ENCODE results near the gene DNAJA2. TPM values are rescaled to one million over a fixed set of nuclear protein-coding genes. Genes with fewer than 3 reads are reported as not detected.
"Not testable (repeated sequence)": the region's sequence is repeated elsewhere in the genome, so short reads cannot be mapped to it uniquely, and the experiment has no call there.

The DNAJA2 gene
- total RNA-seq, 1 donor from 2014 or later = 65.3 TPM

GRCh38 chr16:46954562-46954961 is 18.9 kb downstream of the DNAJA2 start:
- no peak for DNase-seq (ENCODE audit: low read depth, low spot score)
- peaks cover 9% of the 10 kb centered on the region for H3K36me3 Mint-ChIP-seq (ENCODE audit: low read depth)
- no peak overlapping the region for H3K27ac Mint-ChIP-seq (ENCODE audit: unreplicated experiment)
- H3K27me3 Mint-ChIP-seq (ENCODE audit: low read depth) = no peaks in the 10 kb centered on the region
- no peaks in the 10 kb centered on the region for H3K9me3 Mint-ChIP-seq
- no peaks in the 10 kb centered on the region for H3K4me1 Mint-ChIP-seq
- no peak for TF ChIP-seq CTCF (conservative IDR thresholded peaks at IDR 0.05)
- H3K4me3 Mint-ChIP-seq = no peak overlapping the region

- TF ChIP-seq CTCF (conservative IDR thresholded peaks at IDR 0.05) = no peak
- Mint-ChIP-seq H3K27me3 (ENCODE audit: low read depth) (no peaks in the 10 kb centered on the region), H3K9me3 (no peaks in the 10 kb centered on the region), H3K27ac (ENCODE audit: unreplicated experiment) (no peak overlapping the region), H3K36me3 (ENCODE audit: low read depth) (no peaks in the 10 kb centered on the region), H3K4me1 (no peaks in the 10 kb centered on the region), H3K4me3 (no peak overlapping the region)
- DNase-seq (ENCODE audit: low read depth, low spot score) = no peak
Observed at GRCh38 chr16:46950009-46950408, 23.5 kb downstream of the DNAJA2 start.

GRCh38 chr16:46949241-46949892 is 24.1 kb downstream of the DNAJA2 start:
- Mint-ChIP-seq H3K36me3 (ENCODE audit: low read depth) (no peaks in the 10 kb centered on the region), H3K4me1 (no peaks in the 10 kb centered on the region), H3K27me3 (ENCODE audit: low read depth) (no peaks in the 10 kb centered on the region), H3K4me3 (no peak overlapping the region), H3K9me3 (no peaks in the 10 kb centered on the region), H3K27ac (ENCODE audit: unreplicated experiment) (no peak overlapping the region)
- DNase-seq (ENCODE audit: low read depth, low spot score) = no peak
- no peak for TF ChIP-seq CTCF (conservative IDR thresholded peaks at IDR 0.05)

GRCh38 chr16:46948548-46949166 is 24.8 kb downstream of the DNAJA2 start:
- H3K27me3 Mint-ChIP-seq (ENCODE audit: low read depth) = no peaks in the 10 kb centered on the region
- DNase-seq (ENCODE audit: low read depth, low spot score) = no peak
- no peak for TF ChIP-seq CTCF (conservative IDR thresholded peaks at IDR 0.05)
- no peaks in the 10 kb centered on the region for H3K36me3 Mint-ChIP-seq (ENCODE audit: low read depth)
- no peak overlapping the region for H3K27ac Mint-ChIP-seq (ENCODE audit: unreplicated experiment)
- H3K4me3 Mint-ChIP-seq = no peak overlapping the region
- H3K9me3 Mint-ChIP-seq = no peaks in the 10 kb centered on the region
- H3K4me1 Mint-ChIP-seq = no peaks in the 10 kb centered on the region

- Mint-ChIP-seq H3K9me3 (no peaks in the 10 kb centered on the region), H3K27me3 (ENCODE audit: low read depth) (no peaks in the 10 kb centered on the region), H3K4me3 (no peak overlapping the region), H3K4me1 (no peaks in the 10 kb centered on the region), H3K36me3 (ENCODE audit: low read depth) (no peaks in the 10 kb centered on the region), H3K27ac (ENCODE audit: unreplicated experiment) (no peak overlapping the region)
- peak; percentile 27 for DNase-seq (ENCODE audit: low read depth, low spot score)
- TF ChIP-seq CTCF (conservative IDR thresholded peaks at IDR 0.05) = peak; percentile 73
Observed at GRCh38 chr16:46947900-46948547, 25.4 kb downstream of the DNAJA2 start.

GRCh38 chr16:46944713-46945112 is 28.8 kb downstream of the DNAJA2 start:
- H3K27ac Mint-ChIP-seq (ENCODE audit: unreplicated experiment); H3K4me1 Mint-ChIP-seq; H3K4me3 Mint-ChIP-seq; H3K27me3 Mint-ChIP-seq (ENCODE audit: low read depth); DNase-seq (ENCODE audit: low read depth, low spot score); H3K36me3 Mint-ChIP-seq (ENCODE audit: low read depth); H3K9me3 Mint-ChIP-seq: not testable (repeated sequence)

All from neural crest cell (in vitro differentiated cells).